ENCODE results near the gene ABR. TPM values are rescaled to one million over a fixed set of nuclear protein-coding genes. Genes with fewer than 3 reads are reported as not detected.
"Not testable (repeated sequence)": the region's sequence is repeated elsewhere in the genome, so short reads cannot be mapped to it uniquely, and the experiment has no call there.

ABR gene
- polyA plus RNA-seq, 1 experiment, result 65.4 TPM

- Histone ChIP-seq H3K36me3 (ENCODE audit: control insufficient read depth, insufficient read depth, low read length) (peaks cover 1% of the 10 kb centered on the region; the same call in 1 of the 2 replicates), H3K27me3 (ENCODE audit: control insufficient read depth, insufficient read depth, low read length) (no peaks in the 10 kb centered on the region), H3K4me3 (ENCODE audit: low read depth, low read length) (peak overlapping the region; percentile 71)
- ChIA-PET POLR2A (no interaction called here), CTCF (interaction anchor here (1.2 to 1.6 kb wide), 3 partner anchors 13 to 80 kb away, joined by 4 to 5 read pairs (median 4); no protein-coding TSS in a partner anchor)
- DNase-seq (ENCODE audit: low read depth), result no peak
- TF ChIP-seq, protein P1, sequence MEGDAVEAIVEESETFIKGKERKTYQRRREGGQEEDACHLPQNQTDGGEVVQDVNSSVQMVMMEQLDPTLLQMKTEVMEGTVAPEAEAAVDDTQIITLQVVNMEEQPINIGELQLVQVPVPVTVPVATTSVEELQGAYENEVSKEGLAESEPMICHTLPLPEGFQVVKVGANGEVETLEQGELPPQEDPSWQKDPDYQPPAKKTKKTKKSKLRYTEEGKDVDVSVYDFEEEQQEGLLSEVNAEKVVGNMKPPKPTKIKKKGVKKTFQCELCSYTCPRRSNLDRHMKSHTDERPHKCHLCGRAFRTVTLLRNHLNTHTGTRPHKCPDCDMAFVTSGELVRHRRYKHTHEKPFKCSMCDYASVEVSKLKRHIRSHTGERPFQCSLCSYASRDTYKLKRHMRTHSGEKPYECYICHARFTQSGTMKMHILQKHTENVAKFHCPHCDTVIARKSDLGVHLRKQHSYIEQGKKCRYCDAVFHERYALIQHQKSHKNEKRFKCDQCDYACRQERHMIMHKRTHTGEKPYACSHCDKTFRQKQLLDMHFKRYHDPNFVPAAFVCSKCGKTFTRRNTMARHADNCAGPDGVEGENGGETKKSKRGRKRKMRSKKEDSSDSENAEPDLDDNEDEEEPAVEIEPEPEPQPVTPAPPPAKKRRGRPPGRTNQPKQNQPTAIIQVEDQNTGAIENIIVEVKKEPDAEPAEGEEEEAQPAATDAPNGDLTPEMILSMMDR (IDR thresholded peaks at IDR 0.05; ENCODE audit: insufficient read depth, low read depth, low read length), result no peak
These were observed 71.9 kb downstream of the ABR start for GRCh38 chr17:1107777-1108477.

- no peaks in the 10 kb centered on the region for H3K27me3 ChIP-seq (ENCODE audit: control insufficient read depth, insufficient read depth, low read length)
- H3K4me3 ChIP-seq (ENCODE audit: low read depth, low read length), result no peak overlapping the region
- ChIA-PET POLR2A (no interaction called here), CTCF (interaction anchor here (1.2 to 1.6 kb wide), 3 partner anchors 13 to 80 kb away, joined by 4 to 5 read pairs (median 4); no protein-coding TSS in a partner anchor)
- peaks cover 1% of the 10 kb centered on the region; the same call in 1 of the 2 replicates for H3K36me3 ChIP-seq (ENCODE audit: control insufficient read depth, insufficient read depth, low read length)
- TF ChIP-seq, protein P1 (IDR thresholded peaks at IDR 0.05; ENCODE audit: insufficient read depth, low read depth, low read length), result no peak
- DNase-seq (ENCODE audit: low read depth), result no peak
These were observed 72.6 kb downstream of the ABR start for GRCh38 chr17:1107083-1107776.

- peaks cover 9% of the 10 kb centered on the region for H3K36me3 ChIP-seq (ENCODE audit: control insufficient read depth, insufficient read depth, low read length)
- TF ChIP-seq, protein P1 (IDR thresholded peaks at IDR 0.05; ENCODE audit: insufficient read depth, low read depth, low read length), result no peak
- ChIA-PET POLR2A (no interaction called here), CTCF (no interaction called here)
- H3K27me3 ChIP-seq (ENCODE audit: control insufficient read depth, insufficient read depth, low read length), result no peaks in the 10 kb centered on the region
- DNase-seq (ENCODE audit: low read depth), result no peak
- no peak overlapping the region for H3K4me3 ChIP-seq (ENCODE audit: low read depth, low read length)
These were observed 75.6 kb downstream of the ABR start for GRCh38 chr17:1104222-1104621.

DNA sequence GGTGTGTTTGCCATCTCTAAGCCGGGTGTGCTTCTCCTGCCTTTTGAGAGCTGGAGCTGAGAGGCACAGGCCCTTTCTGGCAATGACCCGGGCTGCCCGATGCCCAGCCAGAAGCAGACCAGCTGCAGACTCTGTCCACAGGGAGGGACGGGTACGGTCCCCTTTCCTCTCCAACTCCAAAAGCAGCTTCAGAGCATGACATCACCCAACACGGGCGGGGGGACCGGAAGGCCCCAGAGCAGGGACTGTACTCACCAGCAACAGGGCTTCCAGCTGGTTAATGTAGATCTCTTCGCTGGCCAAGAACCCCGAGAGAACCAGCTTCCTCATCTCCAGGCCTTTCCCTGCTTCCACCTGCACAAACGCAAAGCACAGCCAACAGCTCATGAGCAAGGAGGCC, 79.4 kb downstream of the ABR start:
- CTCF ChIA-PET, result interaction anchor here (0.6 kb wide), 1 partner anchor 61 kb away, joined by 3 read pairs; no protein-coding TSS in a partner anchor
- POLR2A ChIA-PET, result no interaction called here
- no peak for DNase-seq (ENCODE audit: low read depth)
- peaks cover 13% of the 10 kb centered on the region for H3K36me3 ChIP-seq (ENCODE audit: control insufficient read depth, insufficient read depth, low read length)
- H3K27me3 ChIP-seq (ENCODE audit: control insufficient read depth, insufficient read depth, low read length), result no peaks in the 10 kb centered on the region
- TF ChIP-seq, protein P1 (IDR thresholded peaks at IDR 0.05; ENCODE audit: insufficient read depth, low read depth, low read length), result no peak
- H3K4me3 ChIP-seq (ENCODE audit: low read depth, low read length), result no peak overlapping the region

DNA sequence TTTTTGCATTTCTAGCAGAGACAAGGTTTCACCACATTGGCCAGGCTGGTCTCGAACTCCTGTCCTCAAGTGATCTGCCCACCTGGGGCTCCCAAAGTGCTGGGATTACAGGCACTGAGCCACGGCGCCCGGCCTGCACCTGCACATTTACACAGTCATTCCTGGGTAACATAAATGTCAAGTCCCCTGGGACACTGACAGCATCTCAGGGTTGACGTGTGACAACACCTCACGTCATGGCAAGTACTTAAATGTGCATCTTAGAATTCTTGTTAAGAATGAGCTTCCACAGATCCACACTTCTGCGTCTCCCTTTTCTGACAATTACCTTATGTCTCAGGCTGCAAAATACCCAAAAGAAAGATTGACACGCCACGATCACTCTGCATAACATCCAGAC, 80.5 kb downstream of the ABR start:
- ChIA-PET POLR2A (no interaction called here), CTCF (interaction anchor here (1.4 kb wide), 1 partner anchor 23 kb away, joined by 3 read pairs; no protein-coding TSS in a partner anchor)
- TF ChIP-seq, protein P1 (IDR thresholded peaks at IDR 0.05; ENCODE audit: insufficient read depth, low read depth, low read length), result no peak
- peaks cover 15% of the 10 kb centered on the region for H3K36me3 ChIP-seq (ENCODE audit: control insufficient read depth, insufficient read depth, low read length)
- no peak overlapping the region for H3K4me3 ChIP-seq (ENCODE audit: low read depth, low read length)
- no peaks in the 10 kb centered on the region for H3K27me3 ChIP-seq (ENCODE audit: control insufficient read depth, insufficient read depth, low read length)
- DNase-seq (ENCODE audit: low read depth), result no peak

DNA sequence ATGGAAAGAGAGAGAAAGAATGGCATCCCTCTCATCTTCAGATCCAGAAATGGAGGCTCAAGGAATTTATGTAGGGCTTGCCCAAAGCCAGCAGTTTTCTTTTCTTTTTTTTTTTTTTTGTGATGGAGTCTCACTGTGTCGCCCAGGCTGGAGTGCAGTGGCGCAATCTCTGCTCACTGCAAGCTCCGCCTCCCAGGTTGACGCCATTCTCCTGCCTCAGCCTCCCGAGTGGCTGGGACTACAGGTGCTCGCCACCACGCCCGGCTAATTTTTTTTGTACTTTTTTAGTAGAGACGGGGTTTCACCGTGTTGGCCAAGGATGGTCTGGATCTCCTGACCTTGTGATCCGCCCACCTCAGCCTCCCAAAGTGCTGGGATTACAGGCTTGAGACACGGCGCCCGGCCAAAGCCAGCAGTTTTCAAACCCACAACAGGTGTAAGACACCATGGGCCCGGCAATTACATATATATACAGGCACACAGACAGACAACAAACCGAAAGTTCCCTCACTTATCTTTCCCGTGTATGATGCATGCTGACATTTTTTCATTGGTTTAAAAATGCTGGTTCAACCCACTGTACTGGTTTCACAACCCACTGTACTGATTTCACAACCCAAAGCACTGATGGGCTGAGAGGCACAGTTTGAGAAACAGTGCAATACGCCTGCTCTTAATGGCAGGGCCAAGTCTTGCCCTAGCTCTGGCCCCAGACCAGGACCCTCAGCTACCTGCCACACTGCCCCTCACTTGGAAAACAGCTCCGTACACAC, 81.6 kb downstream of the ABR start:
- CTCF ChIA-PET, result interaction anchor here (1.4 kb wide), 1 partner anchor 24 kb away, joined by 3 read pairs; no protein-coding TSS in a partner anchor
- POLR2A ChIA-PET, result not testable (repeated sequence)

More for the DNA sequence above, 81.6 kb downstream of the ABR start:
- not testable (repeated sequence) for DNase-seq (ENCODE audit: low read depth); H3K27me3 ChIP-seq (ENCODE audit: control insufficient read depth, insufficient read depth, low read length); H3K4me3 ChIP-seq (ENCODE audit: low read depth, low read length)
- H3K36me3 ChIP-seq (ENCODE audit: control insufficient read depth, insufficient read depth, low read length), result peaks cover 23% of the 10 kb centered on the region

Measured in BJ (cell line).